HG03159 (cell line): ENCODE measurements around the gene BRCA1.
"Not testable (repeated sequence)": the region's sequence is repeated elsewhere in the genome, so short reads cannot be mapped to it uniquely, and the experiment has no call there.

ENCODE experiments used
- ATAC-seq: cut with Tn5 transposase; IDR thresholded peaks from one replicate; pipeline ENCODE4 v1.9.1; 2021; ENCODE audit warnings: mild to moderate bottlenecking, moderate library complexity; ENCODE audit not compliant: unreplicated experiment

Gene BRCA1

DNA sequence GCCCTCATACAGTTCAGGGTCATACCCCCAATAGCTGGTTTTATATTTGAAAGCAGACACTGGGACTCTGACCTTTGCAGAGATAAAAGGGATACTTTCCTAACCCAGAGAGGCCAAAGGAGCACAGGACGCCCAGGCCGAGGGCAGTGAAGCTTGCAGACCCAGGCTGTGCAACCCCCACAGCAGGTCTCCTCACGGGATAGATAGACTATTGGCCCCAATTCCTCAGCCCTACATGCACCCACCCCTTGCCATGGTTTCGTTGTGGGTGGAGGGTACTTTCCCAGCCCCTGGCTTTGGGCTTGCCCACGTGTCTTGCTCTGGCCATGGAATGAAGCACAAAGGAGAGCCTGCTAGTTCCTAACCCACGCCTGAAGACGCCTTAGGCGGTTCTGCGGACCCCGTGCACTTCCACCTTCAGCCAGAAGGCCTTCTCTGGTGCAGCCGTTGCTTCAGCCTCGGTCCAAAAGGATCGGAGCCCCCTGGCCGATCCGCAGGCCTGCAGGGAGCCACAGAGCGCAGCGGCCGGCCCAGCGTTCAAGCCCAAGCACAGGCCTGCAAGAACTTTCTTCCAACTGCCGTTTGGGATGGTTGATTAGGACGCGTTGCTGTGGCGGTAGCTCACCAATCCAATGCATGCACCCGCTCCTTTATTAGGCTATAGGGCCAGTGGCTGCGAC lies 9.8 kb upstream of the BRCA1 start:
- ATAC-seq: no peak

DNA sequence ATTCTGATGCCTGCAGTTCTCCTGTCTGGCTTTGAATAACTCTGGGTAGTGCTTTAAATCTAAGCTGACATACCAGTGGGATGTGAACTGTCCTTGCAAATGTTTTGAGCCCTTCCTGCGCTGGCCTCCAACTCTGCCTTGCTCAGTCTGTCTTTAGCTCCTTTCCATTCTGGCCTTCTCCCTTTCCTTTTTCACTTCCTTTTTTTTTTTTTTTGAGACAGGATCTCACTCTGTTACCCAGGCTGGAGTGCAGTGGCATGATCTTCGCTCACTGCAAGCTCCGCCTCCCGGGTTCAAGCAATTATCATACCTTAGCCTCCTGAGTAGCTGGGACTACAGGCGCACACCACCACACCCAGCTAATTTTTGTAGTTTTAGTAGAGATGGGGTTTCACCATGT lies 8.3 kb upstream of the BRCA1 start:
- not testable (repeated sequence) for ATAC-seq

DNA sequence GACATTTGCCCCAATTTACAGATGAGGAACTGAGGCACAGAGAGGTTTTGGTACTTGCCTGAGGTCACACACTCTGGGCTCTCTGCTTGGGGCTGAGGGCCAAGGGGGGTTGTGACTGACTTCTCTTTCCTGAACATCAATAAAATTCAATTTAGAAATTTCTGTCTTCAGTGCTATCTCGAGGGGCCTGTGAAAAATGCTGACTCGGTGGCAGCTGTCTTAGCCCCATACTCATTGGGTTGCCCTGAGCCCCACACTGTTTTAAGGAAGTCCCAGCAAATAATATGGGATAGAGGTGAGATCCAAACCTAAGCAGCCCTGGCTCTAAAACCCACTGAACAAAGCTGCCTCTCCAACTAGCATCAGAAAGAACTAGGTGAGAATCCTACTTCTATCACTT lies 7.0 kb upstream of the BRCA1 start:
- no peak for ATAC-seq

DNA sequence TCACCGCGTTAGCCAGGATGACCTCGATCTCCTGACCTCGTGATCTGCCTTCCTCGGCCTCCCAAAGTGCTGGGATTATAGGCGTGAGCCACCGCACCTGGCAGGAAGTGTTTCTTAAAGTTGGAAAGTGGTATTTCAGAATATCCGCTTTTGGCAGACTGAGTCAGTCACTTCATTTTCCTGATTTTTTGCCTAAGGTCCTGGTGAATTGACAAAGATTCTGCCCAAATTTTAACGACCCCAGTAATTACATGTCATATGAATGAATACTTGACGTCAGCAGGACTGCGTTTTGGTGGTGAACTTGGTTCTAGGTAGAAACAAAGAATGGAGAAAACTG lies 4.5 kb upstream of the BRCA1 start:
- no peak for ATAC-seq

DNA sequence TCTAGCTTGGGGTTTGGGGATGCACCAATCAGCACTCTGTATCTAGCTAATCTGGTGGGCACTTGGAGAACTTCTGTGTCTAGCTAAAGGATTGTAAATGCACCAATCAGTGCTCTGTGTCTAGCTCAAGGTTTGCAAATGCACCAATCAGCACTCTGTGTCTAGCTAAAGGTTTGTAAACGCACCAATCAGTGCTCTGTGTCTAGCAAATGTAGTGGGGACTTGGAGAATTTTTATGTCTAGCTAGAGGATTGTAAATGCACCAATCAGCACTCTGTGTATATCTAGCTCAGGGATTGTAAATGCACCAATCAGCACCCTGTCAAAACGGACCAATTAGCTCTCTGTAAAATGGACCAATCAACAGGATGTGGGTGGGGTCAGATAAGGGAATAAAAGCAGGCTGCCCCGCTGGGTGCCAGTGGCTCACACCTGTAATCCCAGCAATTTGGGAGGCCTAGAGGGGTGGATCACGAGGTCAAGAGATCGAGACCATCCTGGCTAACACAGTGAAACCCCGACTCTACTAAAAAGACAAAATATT lies 2.2 kb upstream of the BRCA1 start:
- not testable (repeated sequence) for ATAC-seq

DNA sequence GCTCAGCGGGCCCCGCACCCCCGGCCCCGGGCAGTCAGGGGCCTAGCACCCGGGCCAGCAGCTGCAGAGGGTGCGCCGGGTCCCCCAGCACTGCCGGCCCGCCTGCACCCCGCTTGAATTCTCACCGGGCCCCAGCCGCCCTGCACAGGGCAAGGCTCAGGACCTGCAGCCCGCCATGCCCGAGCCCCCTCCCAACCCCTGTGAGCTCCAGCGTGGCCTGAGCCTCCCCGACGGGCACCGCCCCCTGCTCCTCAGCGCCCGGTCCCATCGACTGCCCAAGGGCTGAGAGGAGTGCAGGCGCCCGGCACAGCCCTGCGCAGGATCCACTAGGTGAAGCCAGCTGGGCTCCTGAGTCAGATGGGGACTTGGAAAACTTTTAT lies 1.7 kb upstream of the BRCA1 start:
- no peak for ATAC-seq

DNA sequence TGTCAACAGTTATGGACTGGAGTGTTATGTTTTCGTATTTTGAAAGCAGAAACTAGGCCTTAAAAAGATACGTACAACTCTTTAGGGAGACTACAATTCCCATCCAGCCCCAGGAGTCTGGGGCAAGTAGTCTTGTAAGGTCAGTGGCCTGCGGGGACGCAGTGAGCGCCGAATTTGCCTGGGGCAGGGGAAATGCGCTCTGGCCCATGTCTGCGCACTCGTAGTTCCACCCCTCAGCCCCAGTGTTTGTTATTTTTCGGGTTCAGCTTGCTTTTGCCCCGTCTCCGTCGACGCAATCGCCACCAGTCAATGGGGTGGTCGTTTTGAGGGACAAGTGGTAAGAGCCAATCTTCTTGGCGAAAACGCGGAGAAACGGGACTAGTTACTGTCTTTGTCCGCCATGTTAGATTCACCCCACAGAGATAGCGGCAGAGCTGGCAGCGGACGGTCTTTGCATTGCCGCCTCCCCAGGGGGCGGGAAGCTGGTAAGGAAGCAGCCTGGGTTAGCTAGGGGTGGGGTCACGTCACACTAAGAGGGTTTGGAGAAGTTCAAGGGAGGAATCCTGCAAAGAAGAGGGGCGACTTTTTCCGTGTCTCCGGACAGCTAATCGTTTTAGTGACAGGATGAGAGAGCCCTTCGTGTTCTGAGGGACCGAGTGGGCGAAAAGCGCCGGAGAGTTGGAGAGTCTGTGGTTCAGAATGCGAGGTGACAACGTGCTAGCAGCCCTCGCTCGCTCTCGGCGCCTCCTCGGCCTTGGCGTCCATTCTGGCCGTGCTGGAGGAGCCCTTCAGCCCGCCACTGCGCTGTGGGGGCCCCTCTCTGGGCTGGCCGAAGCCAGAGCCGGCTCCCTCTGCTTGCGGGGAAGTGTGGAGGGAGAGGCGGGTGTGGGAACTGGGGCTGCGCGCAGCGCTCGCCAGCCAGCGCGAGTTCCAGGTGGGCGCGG lies 1.1 kb upstream of the BRCA1 start:
- no peak for ATAC-seq

DNA sequence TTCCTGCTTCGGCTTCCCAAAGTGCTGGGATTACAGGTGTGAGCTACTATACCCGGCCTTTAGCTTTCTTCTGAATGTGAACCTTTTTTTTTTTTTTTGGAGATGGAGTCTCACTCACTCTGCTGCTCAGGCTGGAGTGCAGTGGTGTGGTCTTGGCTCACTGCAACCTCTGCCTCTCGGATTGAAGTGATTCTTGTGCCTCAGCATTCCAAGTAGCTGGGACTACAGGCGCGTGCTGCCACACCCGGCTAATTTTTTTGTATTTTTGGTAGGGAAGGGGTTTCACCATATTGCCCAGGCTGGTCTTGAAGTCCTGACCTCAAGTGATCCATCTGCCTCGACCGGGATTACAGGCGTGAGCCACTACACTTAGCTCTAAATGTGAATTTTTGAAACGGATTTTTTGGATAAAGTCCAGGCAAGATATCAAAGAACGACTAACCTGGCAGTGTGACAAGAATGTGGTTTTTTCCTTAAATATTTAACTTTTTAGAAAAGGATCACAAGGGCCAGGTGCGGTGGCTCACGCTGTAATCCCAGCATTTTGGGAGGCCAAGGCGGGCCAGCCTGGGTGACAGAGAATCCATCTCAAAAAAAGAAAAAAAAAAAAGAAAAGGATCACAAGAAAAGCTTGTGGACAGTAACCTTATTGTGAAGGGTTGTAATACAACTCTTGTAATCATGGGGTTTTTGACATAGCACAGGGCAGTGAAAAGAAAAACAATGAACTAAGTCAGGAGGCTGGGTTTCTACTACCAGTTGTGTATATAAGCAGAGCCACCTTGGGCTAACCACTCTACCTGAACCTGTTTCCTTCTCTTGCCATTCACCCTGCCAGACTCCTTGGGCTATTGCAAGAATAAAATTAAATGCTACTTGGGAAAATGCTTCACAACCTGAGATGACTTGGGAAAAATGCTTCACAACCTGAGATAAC lies 6.2 kb downstream of the BRCA1 start:
- ATAC-seq: no peak

DNA sequence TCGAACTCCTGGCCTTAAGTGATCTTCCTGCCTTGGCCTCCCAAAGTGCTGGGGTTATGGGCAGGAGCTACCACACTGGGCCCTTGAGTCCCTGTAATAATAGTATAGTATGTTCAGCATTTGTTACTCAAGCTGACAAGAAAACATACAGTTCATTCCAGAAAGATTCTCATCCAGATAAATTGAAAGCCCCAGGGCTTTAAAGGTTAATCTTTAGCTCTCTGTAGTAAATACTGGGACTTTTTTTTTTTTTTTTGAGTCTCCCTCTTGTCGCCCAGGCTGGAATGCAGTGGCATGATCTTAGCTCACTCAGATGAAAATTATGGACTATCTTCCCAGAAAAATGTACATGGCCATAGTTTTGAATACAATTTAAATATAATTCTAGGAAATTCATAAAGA lies 11.0 kb downstream of the BRCA1 start:
- no peak for ATAC-seq

DNA sequence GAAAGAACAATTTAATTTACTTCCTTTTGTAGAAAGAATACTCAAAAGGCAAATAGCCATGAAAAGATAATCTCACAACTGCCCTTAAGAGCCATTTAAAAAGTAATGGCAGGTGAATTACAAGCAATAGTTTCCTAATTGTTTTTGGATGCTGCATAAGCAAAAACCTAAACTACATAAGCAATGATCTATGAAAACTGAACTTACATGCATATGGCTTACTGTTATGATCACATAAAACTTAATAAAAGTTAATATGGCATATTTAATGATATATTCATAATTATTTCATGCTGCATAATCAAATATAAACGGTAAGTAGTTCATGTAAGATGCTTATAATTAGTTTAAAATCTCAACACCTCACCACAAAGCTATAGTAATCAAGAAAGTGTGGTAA lies 18.6 kb downstream of the BRCA1 start:
- no peak for ATAC-seq

DNA sequence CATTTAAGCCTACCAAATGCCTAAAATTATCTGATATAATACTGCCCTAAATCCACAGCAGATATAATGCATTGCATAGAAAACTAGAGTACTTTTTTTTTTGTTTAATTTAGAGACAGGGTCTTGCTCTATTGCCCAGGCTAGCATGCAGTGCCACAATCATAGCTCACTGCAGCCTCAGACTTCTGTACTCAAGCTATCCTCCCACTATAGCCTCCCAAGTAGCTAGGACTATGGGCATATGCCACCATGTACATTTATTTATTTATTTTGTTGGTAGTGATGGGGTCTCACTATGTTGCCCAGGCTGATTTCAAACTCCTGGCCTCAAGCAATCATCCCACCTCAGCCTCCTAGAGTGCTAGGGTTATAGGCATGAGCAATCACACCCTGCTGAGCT lies 20.0 kb downstream of the BRCA1 start:
- ATAC-seq: no peak

DNA sequence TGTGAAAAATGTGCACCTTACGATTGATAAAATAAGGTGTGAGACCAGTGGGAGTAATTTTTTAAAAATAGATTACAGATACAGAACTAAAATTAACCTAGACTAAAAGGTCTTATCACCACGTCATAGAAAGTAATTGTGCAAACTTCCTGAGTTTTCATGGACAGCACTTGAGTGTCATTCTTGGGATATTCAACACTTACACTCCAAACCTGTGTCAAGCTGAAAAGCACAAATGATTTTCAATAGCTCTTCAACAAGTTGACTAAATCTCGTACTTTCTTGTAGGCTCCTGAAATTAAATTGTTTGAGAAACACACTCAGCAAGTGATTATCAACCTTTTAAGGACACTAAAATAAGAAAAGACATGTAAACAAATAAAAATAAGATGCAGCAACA lies 20.5 kb downstream of the BRCA1 start:
- no peak for ATAC-seq

DNA sequence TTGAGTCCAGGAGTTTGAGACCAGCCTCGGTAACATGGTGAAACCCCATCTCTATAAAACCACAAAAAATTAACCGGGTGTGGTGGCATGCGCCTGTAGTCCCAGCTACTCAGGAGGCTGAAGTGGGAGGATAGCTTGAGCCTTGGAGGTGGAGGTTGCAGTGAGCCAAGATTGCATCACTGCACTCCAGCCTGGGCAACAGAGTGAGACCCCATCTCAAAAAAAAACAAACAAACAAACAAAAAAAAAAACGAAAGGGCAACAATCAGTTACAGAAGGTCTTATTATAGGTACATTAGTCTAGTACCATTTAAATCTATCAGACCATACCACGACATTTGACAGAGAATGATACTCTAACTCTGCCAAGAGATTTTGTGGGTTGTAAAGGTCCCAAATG lies 29.8 kb downstream of the BRCA1 start:
- not testable (repeated sequence) for ATAC-seq

DNA sequence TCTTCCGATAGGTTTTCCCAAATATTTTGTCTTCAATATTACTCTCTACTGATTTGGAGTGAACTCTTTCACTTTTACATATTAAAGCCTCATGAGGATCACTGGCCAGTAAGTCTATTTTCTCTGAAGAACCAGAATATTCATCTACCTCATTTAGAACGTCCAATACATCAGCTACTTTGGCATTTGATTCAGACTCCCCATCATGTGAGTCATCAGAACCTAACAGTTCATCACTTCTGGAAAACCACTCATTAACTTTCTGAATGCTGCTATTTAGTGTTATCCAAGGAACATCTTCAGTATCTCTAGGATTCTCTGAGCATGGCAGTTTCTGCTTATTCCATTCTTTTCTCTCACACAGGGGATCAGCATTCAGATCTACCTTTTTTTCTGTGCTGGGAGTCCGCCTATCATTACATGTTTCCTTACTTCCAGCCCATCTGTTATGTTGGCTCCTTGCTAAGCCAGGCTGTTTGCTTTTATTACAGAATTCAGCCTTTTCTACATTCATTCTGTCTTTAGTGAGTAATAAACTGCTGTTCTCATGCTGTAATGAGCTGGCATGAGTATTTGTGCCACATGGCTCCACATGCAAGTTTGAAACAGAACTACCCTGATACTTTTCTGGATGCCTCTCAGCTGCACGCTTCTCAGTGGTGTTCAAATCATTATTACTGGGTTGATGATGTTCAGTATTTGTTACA lies 30.9 kb downstream of the BRCA1 start:
- no peak for ATAC-seq

DNA sequence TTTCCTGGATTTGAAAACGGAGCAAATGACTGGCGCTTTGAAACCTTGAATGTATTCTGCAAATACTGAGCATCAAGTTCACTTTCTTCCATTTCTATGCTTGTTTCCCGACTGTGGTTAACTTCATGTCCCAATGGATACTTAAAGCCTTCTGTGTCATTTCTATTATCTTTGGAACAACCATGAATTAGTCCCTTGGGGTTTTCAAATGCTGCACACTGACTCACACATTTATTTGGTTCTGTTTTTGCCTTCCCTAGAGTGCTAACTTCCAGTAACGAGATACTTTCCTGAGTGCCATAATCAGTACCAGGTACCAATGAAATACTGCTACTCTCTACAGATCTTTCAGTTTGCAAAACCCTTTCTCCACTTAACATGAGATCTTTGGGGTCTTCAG lies 32.3 kb downstream of the BRCA1 start:
- no peak for ATAC-seq

DNA sequence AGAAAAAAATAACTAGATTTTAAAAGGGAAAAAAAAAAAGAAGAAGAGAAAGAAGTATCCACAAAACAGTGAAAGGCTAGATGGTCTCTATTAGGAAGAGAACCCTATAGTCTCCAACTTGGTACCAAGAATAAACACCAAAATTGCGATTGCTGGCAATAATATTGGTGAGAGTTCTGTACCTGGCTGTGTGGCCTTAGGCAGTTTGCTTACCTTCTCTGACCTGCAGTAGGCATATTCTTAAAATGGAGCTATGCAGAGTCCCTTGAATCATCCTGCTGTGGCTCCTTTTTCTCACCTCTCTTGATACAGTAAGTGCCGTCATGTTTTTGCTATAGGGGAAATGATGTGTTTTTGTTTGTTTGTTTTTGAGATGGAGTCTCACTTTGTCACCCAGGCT lies 35.1 kb downstream of the BRCA1 start:
- ATAC-seq: no peak

DNA sequence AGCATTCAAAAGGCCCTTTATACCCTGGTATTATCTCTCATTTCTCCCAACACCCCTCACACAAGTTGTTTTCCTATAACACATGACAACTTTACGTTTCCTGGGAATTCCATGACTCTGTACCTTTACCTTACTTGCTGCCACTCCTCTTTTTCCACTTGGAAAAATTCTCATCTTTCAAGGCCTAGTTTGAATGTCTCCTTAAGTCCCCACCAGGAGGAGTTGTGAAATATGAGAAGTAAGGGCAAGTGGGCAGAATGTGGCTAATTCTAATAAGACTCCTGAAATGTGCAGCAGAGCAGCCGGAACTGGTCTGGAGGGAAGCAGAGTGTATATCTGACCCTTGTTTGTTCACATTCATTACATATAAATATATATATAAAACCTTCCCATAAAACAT lies 39.7 kb downstream of the BRCA1 start:
- no peak for ATAC-seq

DNA sequence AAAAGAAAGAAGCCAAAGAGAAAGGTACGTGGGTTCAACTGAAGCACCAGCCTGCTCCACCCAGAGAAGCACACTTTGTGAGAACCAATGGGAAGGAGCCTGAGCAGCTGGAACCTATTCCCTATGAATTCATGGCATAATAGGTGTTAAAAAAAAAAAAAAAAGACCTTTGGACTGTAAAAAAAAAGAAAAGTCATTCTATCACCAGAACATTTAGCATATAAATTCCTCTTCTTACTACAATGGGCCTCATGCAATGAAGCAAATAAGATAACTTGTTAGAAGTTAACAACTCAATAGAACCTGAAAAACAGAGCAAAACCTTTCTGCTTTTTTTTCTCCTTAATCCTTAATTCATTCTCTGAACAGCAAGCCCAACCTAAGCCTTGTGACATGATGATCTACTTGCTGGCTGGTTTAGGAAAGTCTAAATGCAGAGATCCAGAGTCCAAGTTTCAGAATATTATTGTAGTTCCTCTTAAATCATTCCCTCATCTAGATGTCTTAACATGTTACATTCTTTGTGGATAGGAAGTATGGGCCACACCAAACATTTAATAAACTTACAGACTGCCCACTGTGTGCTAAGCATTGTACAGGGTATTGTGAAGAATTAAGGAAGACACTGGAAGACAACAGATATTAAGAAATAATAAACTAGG lies 45.4 kb downstream of the BRCA1 start:
- ATAC-seq: no peak

DNA sequence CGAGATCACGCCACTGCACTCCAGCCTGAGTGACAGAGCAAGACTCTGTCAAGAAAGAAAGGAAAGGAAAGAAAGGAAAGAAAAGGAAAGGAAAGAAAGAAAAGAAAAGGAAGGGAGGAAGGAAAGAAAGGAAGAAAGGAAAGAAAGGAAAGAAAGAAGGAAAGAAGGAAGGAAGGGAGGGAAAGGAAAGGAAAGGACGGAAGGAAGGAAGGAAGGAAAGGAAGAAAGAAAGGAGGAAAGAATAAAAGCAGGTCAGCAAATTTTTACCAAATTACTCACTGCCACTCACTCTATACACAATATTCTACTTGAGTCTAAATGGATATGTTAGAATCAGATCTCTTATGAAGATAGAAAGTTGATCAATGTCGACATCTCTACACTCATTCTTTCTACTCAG lies 50.3 kb downstream of the BRCA1 start:
- ATAC-seq: no peak

DNA sequence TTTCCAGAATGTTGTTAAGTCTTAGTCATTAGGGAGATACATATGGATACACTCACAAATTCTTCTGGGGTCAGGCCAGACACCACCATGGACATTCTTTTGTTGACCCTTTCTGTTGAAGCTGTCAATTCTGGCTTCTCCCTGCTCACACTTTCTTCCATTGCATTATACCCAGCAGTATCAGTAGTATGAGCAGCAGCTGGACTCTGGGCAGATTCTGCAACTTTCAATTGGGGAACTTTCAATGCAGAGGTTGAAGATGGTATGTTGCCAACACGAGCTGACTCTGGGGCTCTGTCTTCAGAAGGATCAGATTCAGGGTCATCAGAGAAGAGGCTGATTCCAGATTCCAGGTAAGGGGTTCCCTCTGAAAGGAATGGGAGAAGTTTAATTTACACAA lies 54.3 kb downstream of the BRCA1 start:
- no peak for ATAC-seq
